Astrocyte of the spinal cord (primary cell): ENCODE data around the gene COQ8A.

Experiments used
- DNase-seq: peaks from one replicate; pipeline ENCODE4 v3.0.0; 2011; ENCODE audit warnings: low read depth, low spot score
- H3K4me3 ChIP-seq: 2 replicates; pipeline ENCODE4 v1.5.1; 2011; ENCODE audit warnings: low read depth, mild to moderate bottlenecking, low read length, moderate library complexity
- in situ Hi-C: cut with HindIII; loops from 2 replicates; pipeline ENCODE4 v1.10.0; 2017; ENCODE audit warnings: low sequenced_read_pairs
- TF ChIP-seq, protein P1 (sequence below): IDR thresholded peaks from 2 replicates; pipeline ENCODE4 v1.5.1; 2012; ENCODE audit warnings: low read depth, mild to moderate bottlenecking, low read length, inconsistent platforms

The COQ8A gene

DNA sequence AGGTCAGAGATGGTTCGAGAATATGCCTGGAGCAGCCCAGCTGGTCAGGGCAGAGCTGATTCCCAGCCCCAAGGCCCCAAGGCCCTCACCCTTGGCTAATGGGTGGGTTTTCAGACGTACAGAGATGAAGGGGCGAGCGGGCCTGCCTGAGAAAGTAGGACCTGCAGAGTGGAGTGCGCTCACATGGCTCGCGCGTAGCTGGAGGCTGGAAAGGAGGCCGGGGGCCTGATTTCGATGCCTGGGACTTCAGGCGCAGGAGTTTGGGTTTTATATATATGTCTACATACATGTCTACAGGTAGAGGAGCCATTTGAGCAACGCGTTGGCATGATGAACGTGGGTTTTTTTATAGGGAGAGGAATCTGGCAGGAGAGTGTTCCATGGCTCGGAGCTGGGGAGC is 8.9 kb downstream of the COQ8A start:
- TF ChIP-seq, protein P1, sequence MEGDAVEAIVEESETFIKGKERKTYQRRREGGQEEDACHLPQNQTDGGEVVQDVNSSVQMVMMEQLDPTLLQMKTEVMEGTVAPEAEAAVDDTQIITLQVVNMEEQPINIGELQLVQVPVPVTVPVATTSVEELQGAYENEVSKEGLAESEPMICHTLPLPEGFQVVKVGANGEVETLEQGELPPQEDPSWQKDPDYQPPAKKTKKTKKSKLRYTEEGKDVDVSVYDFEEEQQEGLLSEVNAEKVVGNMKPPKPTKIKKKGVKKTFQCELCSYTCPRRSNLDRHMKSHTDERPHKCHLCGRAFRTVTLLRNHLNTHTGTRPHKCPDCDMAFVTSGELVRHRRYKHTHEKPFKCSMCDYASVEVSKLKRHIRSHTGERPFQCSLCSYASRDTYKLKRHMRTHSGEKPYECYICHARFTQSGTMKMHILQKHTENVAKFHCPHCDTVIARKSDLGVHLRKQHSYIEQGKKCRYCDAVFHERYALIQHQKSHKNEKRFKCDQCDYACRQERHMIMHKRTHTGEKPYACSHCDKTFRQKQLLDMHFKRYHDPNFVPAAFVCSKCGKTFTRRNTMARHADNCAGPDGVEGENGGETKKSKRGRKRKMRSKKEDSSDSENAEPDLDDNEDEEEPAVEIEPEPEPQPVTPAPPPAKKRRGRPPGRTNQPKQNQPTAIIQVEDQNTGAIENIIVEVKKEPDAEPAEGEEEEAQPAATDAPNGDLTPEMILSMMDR = no peak
- in situ Hi-C loops = no loop called here
- H3K4me3 ChIP-seq = no peak overlapping the region
- DNase-seq = no peak

DNA sequence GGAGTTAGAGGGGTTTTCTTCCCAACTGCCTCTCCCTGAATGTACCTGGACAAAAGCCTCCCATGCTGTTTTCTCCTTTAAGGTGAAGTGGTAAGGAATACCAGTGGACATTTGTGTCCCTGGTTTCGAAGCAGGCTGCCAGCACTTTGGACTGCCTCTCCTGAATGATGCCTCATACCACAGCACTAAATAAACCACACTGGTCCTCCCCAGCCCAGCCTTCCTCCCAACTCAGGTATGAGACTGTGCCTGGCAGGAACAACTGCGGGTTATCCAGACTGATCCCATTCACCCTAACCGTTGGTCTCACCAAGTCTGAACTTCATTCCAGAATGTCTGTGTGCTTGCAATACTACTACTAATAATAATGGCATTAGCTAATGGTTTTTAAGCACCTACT is 9.3 kb downstream of the COQ8A start:
- in situ Hi-C loops = no loop called here
- DNase-seq = no peak
- no peak overlapping the region for H3K4me3 ChIP-seq
- TF ChIP-seq, protein P1 = no peak

GRCh38 chr1:226950316-226950715 is 10.2 kb downstream of the COQ8A start:
- in situ Hi-C loops = no loop called here
- H3K4me3 ChIP-seq = no peak overlapping the region
- TF ChIP-seq, protein P1 = no peak
- no peak for DNase-seq

DNA sequence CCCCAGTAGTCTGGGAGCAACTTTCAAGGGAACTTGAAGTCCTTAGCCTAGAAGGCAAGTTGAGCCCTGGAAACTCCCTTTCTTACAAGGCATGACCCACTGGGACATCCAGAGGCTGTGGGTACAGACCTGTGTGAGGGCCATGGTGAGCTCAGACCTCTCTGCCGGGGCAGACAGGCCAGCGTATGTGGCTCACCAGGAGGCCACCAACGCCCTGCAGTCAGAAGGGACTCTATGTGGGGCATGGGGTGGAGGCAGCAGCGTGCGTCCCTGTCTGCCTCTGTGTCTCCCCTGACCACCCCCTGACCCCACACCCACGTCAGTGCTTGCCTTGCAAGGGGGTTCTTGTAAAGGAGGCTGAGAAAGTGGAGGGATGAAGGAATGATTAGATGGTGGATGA is 10.8 kb downstream of the COQ8A start:
- H3K4me3 ChIP-seq = no peak overlapping the region
- in situ Hi-C loops = no loop called here
- TF ChIP-seq, protein P1 = no peak
- DNase-seq = no peak

GRCh38 chr1:226951286-226952117 is 11.4 kb downstream of the COQ8A start:
- in situ Hi-C loops = no loop called here
- no peak overlapping the region for H3K4me3 ChIP-seq
- no peak for DNase-seq
- TF ChIP-seq, protein P1 = no peak

- in situ Hi-C loops = no loop called here
- TF ChIP-seq, protein P1 = no peak
- H3K4me3 ChIP-seq = no peak overlapping the region
- no peak for DNase-seq
Observed at GRCh38 chr1:226952118-226952441, 12.0 kb downstream of the COQ8A start.
